ENCODE measurements around the gene CD7.
A peak's percentile ranks its signal among the peaks of the same experiment; 100 is the strongest.

The CD7 gene

GRCh38 chr17:82332669-82333278 lies 15.4 kb upstream of the CD7 start (continued):
- TF ChIP-seq KLF8 (tag by site-specific recombination; IDR thresholded peaks at IDR 0.05) = no peak
- peak; percentile 74 for TF ChIP-seq ZIC2 (tag by site-specific recombination; IDR thresholded peaks at IDR 0.05)
- TF ChIP-seq ZBTB10 (tag by site-specific recombination; IDR thresholded peaks at IDR 0.05) = no peak; the same call in 1 of the 2 replicates
- TF ChIP-seq ZNF621 (tag by site-specific recombination; IDR thresholded peaks at IDR 0.05) = no peak
- 0 out of 2 replicates have a peak, but pooled peaks have one; percentile 43 for TF ChIP-seq ZBTB17 (tag by site-specific recombination; IDR thresholded peaks at IDR 0.05)
- TF ChIP-seq HIC1 (tag by site-specific recombination; IDR thresholded peaks at IDR 0.05) = peak; percentile 47; the same call in 1 of the 2 replicates
- no peak for TF ChIP-seq KLF9 (tag by site-specific recombination; IDR thresholded peaks at IDR 0.05; ENCODE audit: low read depth)
- TF ChIP-seq ZNF157 (tag by site-specific recombination; IDR thresholded peaks at IDR 0.05) = no peak
- TF ChIP-seq ZNF132 (tag by site-specific recombination; IDR thresholded peaks at IDR 0.05; ENCODE audit: borderline replicate concordance) = no peak
- 0 out of 2 replicates have a peak, but pooled peaks have one; percentile 11 for TF ChIP-seq ZNF600 (tag by site-specific recombination; IDR thresholded peaks at IDR 0.05)
- no peak for TF ChIP-seq ZNF488 (tag by site-specific recombination; IDR thresholded peaks at IDR 0.05)
- no peak for TF ChIP-seq SP2 (tag by site-specific recombination; IDR thresholded peaks at IDR 0.05)
- no peak for TF ChIP-seq ZNF658 (tag by site-specific recombination; IDR thresholded peaks at IDR 0.05)
- TF ChIP-seq ZNF366 (tag by site-specific recombination; conservative IDR thresholded peaks at IDR 0.05) = no peak
- TF ChIP-seq ZNF596 (tag by site-specific recombination; IDR thresholded peaks at IDR 0.05) = 0 out of 2 replicates have a peak, but pooled peaks have one; percentile 2
- no peak for TF ChIP-seq HOXC10 (CRISPR knock-in tag; IDR thresholded peaks at IDR 0.05)
- TF ChIP-seq ZNF221 (tag by site-specific recombination; IDR thresholded peaks at IDR 0.05; ENCODE audit: borderline replicate concordance) = no peak
- peak; percentile 74 for TF ChIP-seq GLIS2 (tag by site-specific recombination; IDR thresholded peaks at IDR 0.05)
- no peak for TF ChIP-seq ZBTB7A (tag by site-specific recombination; IDR thresholded peaks at IDR 0.05; ENCODE audit: low read depth)
- TF ChIP-seq ZNF24 (tag by site-specific recombination; IDR thresholded peaks at IDR 0.05) = no peak

GRCh38 chr17:82331345-82331939 lies 14.0 kb upstream of the CD7 start:
- H3K36me3 ChIP-seq (ENCODE audit: control insufficient read depth in 2 of 2, insufficient read depth in 1 of 2, low read length in 2 of 2) = no peaks in the 10 kb centered on the region
- TF ChIP-seq HIC1 (tag by site-specific recombination; IDR thresholded peaks at IDR 0.05) (peak; percentile 63; the same call in 1 of the 2 replicates), ZNF707 (tag by site-specific recombination; IDR thresholded peaks at IDR 0.05) (no peak)
- H3K4me1 ChIP-seq (ENCODE audit: control insufficient read depth, insufficient read depth, low read length) = peaks cover 26% of the 10 kb centered on the region
- ChIA-PET CTCF (interaction anchor here (1.5 to 2.2 kb wide), 2 partner anchors 10 to 31 kb away, joined by 7 to 13 read pairs; no protein-coding TSS in a partner anchor), POLR2A (interaction anchor here (1.2 to 1.4 kb wide), 2 partner anchors 39 to 48 kb away, joined by 3 to 12 read pairs; no protein-coding TSS in a partner anchor)
- no peaks in the 10 kb centered on the region for H3K9me3 ChIP-seq (ENCODE audit: control insufficient read depth, insufficient read depth, low read depth, low read length)
- H3K27ac ChIP-seq (ENCODE audit: extremely low read depth, low read depth, low read length) = no peak overlapping the region
- no peak overlapping the region for H3K4me3 ChIP-seq (ENCODE audit: low read depth, low read length)

Data from HEK293 (cell line).